ENCODE measurements around the gene TMEM220. TPM values are rescaled to one million over a fixed set of nuclear protein-coding genes. Genes with fewer than 3 reads are reported as not detected.

TMEM220 gene
- total and polyA plus RNA-seq, 2 experiments from 2014 or later, result 10.5 to 30.0 TPM

DNA sequence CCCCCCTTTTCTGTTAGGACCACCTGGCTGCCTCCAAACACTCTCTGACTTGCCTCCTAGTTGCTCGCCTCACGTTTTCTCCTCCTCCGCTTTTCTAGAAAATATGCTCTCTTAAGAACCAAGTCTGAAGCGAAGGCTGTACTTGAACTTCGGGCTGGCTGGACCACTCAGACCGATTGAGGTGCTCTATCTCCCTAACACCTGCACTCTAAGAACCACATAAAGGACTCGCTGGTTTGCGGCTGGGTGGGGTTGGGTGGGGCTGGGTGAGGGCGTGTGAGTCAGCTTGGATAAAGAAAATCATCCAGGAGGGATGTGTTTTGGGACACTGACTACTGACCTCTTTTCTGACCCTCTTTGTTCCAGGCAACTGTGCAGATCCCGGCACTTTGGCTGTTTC, 22.9 kb upstream of the TMEM220 start:
- no peak for DNase-seq (ENCODE audit: low spot score)
- TF ChIP-seq EZH2phosphoT487 (IDR thresholded peaks at IDR 0.05; ENCODE audit: low read depth, severe bottlenecking, unreplicated experiment) (no peak), EZH2 (IDR thresholded peaks at IDR 0.05; ENCODE audit: borderline replicate concordance) (no peak), CTCF (IDR thresholded peaks at IDR 0.05; ENCODE audit: poor library complexity) (no peak)
- Histone ChIP-seq H3K9me2 (replicated peaks; ENCODE audit: insufficient read depth) (no peaks in the 10 kb centered on the region), H3K4me3 (no peak overlapping the region), H3K79me2 (no peaks in the 10 kb centered on the region), H3K36me3 (replicated peaks; ENCODE audit: insufficient read depth, low read depth) (no peaks in the 10 kb centered on the region), H3K9me3 (ENCODE audit: low read depth) (no peaks in the 10 kb centered on the region), H4K20me1 (ENCODE audit: insufficient read depth, poor library complexity, severe bottlenecking) (no peaks in the 10 kb centered on the region), H3K4me2 (no peak overlapping the region), H3K27me3 (no peaks in the 10 kb centered on the region), H2AFZ (no peak overlapping the region), H3K27ac (no peak overlapping the region), H3K4me1 (ENCODE audit: insufficient read depth) (peaks cover 36% of the 10 kb centered on the region)
- WGBS (ENCODE audit: low lambda C conversion rate, missing lambda C conversion rate), result 92% methylated on average over 10 of the region's 10 CpGs

DNA sequence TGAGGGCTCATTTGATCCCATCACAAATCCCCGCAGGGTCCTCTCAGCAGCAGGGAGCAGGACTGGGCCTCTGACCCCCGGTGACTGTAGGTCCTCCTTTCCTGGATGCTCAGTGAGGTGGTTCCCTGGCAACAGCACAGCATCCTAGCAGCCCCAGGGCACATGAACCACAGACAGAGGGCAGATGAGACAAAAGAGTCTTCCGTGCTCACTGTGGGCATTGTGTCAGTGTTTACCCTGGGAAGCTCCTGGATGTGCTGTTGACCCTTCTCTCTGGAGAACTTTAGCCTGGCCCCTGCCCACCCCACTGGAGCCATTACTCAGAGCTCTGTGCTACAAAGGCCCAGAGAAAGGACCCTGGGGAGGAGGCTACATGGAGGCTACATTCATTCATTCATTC, 21.7 kb upstream of the TMEM220 start:
- WGBS (ENCODE audit: low lambda C conversion rate, missing lambda C conversion rate), result 76% methylated on average over 3 of the region's 3 CpGs
- TF ChIP-seq EZH2 (IDR thresholded peaks at IDR 0.05; ENCODE audit: borderline replicate concordance) (no peak), EZH2phosphoT487 (IDR thresholded peaks at IDR 0.05; ENCODE audit: low read depth, severe bottlenecking, unreplicated experiment) (no peak), CTCF (IDR thresholded peaks at IDR 0.05; ENCODE audit: poor library complexity) (no peak)
- no peaks in the 10 kb centered on the region for H3K9me3 ChIP-seq (ENCODE audit: low read depth)

GRCh38 chr17:10750210-10750609, 20.4 kb upstream of the TMEM220 start:
- no peak overlapping the region for H3K4me3 ChIP-seq

More for the DNA sequence above, 21.7 kb upstream of the TMEM220 start:
- H4K20me1 ChIP-seq (ENCODE audit: insufficient read depth, poor library complexity, severe bottlenecking), result no peaks in the 10 kb centered on the region
- no peak for DNase-seq (ENCODE audit: low spot score)
- no peaks in the 10 kb centered on the region for H3K36me3 ChIP-seq (replicated peaks; ENCODE audit: insufficient read depth, low read depth)
- no peaks in the 10 kb centered on the region for H3K27me3 ChIP-seq
- no peaks in the 10 kb centered on the region for H3K79me2 ChIP-seq
- H3K27ac ChIP-seq, result no peak overlapping the region
- no peak overlapping the region for H3K4me3 ChIP-seq
- no peak overlapping the region for H3K4me2 ChIP-seq
- peaks cover 25% of the 10 kb centered on the region for H3K4me1 ChIP-seq (ENCODE audit: insufficient read depth)
- no peaks in the 10 kb centered on the region for H3K9me2 ChIP-seq (replicated peaks; ENCODE audit: insufficient read depth)
- H2AFZ ChIP-seq, result no peak overlapping the region

More at GRCh38 chr17:10750210-10750609, 20.4 kb upstream of the TMEM220 start:
- no peaks in the 10 kb centered on the region for H3K27me3 ChIP-seq
- no peak overlapping the region for H3K27ac ChIP-seq
- H3K36me3 ChIP-seq (replicated peaks; ENCODE audit: insufficient read depth, low read depth), result no peaks in the 10 kb centered on the region
- H3K79me2 ChIP-seq, result no peaks in the 10 kb centered on the region
- H2AFZ ChIP-seq, result no peak overlapping the region
- no peaks in the 10 kb centered on the region for H4K20me1 ChIP-seq (ENCODE audit: insufficient read depth, poor library complexity, severe bottlenecking)
- H3K9me3 ChIP-seq (ENCODE audit: low read depth), result no peaks in the 10 kb centered on the region
- no peak for DNase-seq (ENCODE audit: low spot score)
- no peak overlapping the region for H3K4me2 ChIP-seq
- WGBS (ENCODE audit: low lambda C conversion rate, missing lambda C conversion rate), result 89% methylated on average over 4 of the region's 4 CpGs
- TF ChIP-seq CTCF (IDR thresholded peaks at IDR 0.05; ENCODE audit: poor library complexity), result no peak
- TF ChIP-seq EZH2 (IDR thresholded peaks at IDR 0.05; ENCODE audit: borderline replicate concordance), result no peak
- TF ChIP-seq EZH2phosphoT487 (IDR thresholded peaks at IDR 0.05; ENCODE audit: low read depth, severe bottlenecking, unreplicated experiment), result no peak
- H3K4me1 ChIP-seq (ENCODE audit: insufficient read depth), result peaks cover 14% of the 10 kb centered on the region
- no peaks in the 10 kb centered on the region for H3K9me2 ChIP-seq (replicated peaks; ENCODE audit: insufficient read depth)

Measured in hepatocyte (in vitro differentiated cells).